Measurements from ENCODE around the gene MIS18A. TPM values are rescaled to one million over a fixed set of nuclear protein-coding genes. Genes with fewer than 3 reads are reported as not detected.

Gene MIS18A
- 4.0 and 4.8 TPM in 2 replicates for total RNA-seq

DNA sequence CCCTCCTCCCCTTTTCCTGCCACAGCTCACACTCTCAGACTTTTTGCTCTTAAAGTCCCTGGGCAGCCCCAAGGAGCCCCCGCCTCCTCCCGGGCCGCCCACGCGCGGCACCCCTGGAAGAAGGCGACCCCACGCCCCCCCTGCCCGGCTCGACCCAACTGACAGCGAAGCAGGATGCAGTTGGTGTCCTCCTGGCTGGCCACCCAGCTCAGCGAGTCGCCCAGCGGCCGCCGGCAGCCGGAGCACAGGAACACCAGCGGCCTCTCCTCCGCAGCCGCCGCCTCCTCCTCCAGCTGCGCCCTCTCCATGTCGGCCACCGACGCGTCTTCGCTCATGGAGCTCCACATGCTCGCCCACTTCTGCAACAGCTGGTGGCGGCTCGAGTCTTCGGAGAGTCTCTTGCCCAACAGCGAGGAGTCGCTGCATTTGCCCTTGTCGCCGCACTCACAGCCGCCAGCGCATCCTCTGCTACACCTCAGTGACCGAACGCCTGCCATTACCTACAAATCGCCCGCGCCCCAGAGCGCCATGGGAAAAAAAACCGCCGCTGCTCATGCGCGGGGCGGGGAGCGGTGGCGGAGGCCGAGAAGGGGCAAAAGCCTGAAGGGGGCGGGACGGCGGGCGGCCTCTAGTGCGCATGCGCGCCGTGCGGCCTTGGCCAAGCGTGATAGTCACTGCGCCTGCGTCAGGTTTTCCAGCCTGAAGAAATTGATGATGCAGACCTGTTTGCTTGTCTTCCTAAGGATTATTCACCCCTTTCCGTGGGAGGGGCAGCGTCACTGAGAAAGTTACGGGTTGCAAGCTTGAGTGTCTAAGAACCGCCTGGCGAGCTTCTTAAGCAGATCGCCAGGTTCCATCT lies at the start of gene MIS18A:
TSS of gene MIS18A (minus strand) at position 532 of the 859 bp plus-strand sequence. CDS start at position 497, 35 bp downstream.

GRCh38 chr21:32298658-32299081 lies 19.8 kb upstream of the MIS18A start, which contains the start of gene MRAP:
Gene MRAP (plus strand): TSS chr21:32298855. CDS start chr21:32298972, 117 bp downstream.

Other genes with a start within 250 kb of the MIS18A start
- not detected in 2 replicates for gene MRAP, start 19.8 kb upstream of the MIS18A start, total RNA-seq
- 27.5 and 29.6 TPM in 2 replicates for gene URB1, start 114.0 kb upstream of the MIS18A start, total RNA-seq
- 6.0 and 25.2 TPM in 2 replicates for gene EVA1C, start 133.7 kb upstream of the MIS18A start, total RNA-seq

Data from tracheal epithelial cell (primary cell).